HEK293T (cell line): ENCODE measurements around the gene FOXC1.

Source experiments
- BHLHE40 ChIP-seq: fragments of 450-650 bp; IDR thresholded peaks from 2 replicates; pipeline ENCODE4 v1.6.1; 2016; ENCODE audit warnings: mild to moderate bottlenecking, moderate library complexity, borderline replicate concordance
- TARDBP ChIP-seq: fragments of 450-650 bp; IDR thresholded peaks from 2 replicates; pipeline ENCODE4 v1.6.1; 2016

GRCh38 chr6:1574083-1574761, 35.5 kb upstream of the FOXC1 start:
- no peak for TF ChIP-seq TARDBP
- TF ChIP-seq BHLHE40, result no peak
